RPMI8226 (cell line): ENCODE measurements around the gene PHGDH.
A peak's percentile ranks its signal among the peaks of the same experiment; 100 is the strongest.
"Not testable (repeated sequence)": the region's sequence is repeated elsewhere in the genome, so short reads cannot be mapped to it uniquely, and the experiment has no call there.

Experiments
- DNase-seq: peaks from one replicate; pipeline ENCODE4 v3.0.0-alpha.2; 2015

The PHGDH gene

GRCh38 chr1:119766374-119766794 lies 54.6 kb downstream of the PHGDH start:
- DNase-seq = no peak

GRCh38 chr1:119767486-119767885 lies 55.8 kb downstream of the PHGDH start:
- no peak for DNase-seq

GRCh38 chr1:119768778-119769177 lies 57.0 kb downstream of the PHGDH start, which contains the start of gene HMGCS2:
Gene HMGCS2, minus strand, starts transcription at chr1:119768905. Its CDS starts 61 bp downstream, at chr1:119768844.
- no peak for DNase-seq

- DNase-seq = peak; percentile 16
Observed at GRCh38 chr1:119771016-119771415, 59.3 kb downstream of the PHGDH start.

GRCh38 chr1:119771770-119772169 lies 60.0 kb downstream of the PHGDH start:
- DNase-seq = no peak

GRCh38 chr1:119772298-119772697 lies 60.6 kb downstream of the PHGDH start:
- DNase-seq = no peak

GRCh38 chr1:119773711-119774241 lies 62.0 kb downstream of the PHGDH start:
- DNase-seq = no peak

GRCh38 chr1:119774746-119775490 lies 63.2 kb downstream of the PHGDH start:
- DNase-seq = no peak

GRCh38 chr1:119778359-119778758 lies 66.6 kb downstream of the PHGDH start:
- DNase-seq = no peak

- DNase-seq = no peak
Observed at GRCh38 chr1:119778886-119779560, 67.3 kb downstream of the PHGDH start.

GRCh38 chr1:119779869-119780356 lies 68.2 kb downstream of the PHGDH start:
- DNase-seq = no peak

GRCh38 chr1:119781434-119782210 lies 69.9 kb downstream of the PHGDH start:
- no peak for DNase-seq

- DNase-seq = no peak
Observed at GRCh38 chr1:119782631-119783325, 71.0 kb downstream of the PHGDH start.

GRCh38 chr1:119783354-119784185 lies 71.8 kb downstream of the PHGDH start:
- DNase-seq = no peak

GRCh38 chr1:119784191-119784781 lies 72.6 kb downstream of the PHGDH start:
- no peak for DNase-seq

GRCh38 chr1:119786046-119786445 lies 74.3 kb downstream of the PHGDH start:
- DNase-seq = not testable (repeated sequence)

GRCh38 chr1:119786473-119787050 lies 74.8 kb downstream of the PHGDH start:
- DNase-seq = not testable (repeated sequence)

- DNase-seq = no peak
Observed at GRCh38 chr1:119787776-119788175, 76.0 kb downstream of the PHGDH start.

GRCh38 chr1:119790451-119791198 lies 78.9 kb downstream of the PHGDH start:
- no peak for DNase-seq

GRCh38 chr1:119791377-119791776 lies 79.6 kb downstream of the PHGDH start:
- DNase-seq = no peak
